Hepatocyte (in vitro differentiated cells): ENCODE results near the gene DBN1. TPM values are rescaled to one million over a fixed set of nuclear protein-coding genes. Genes with fewer than 3 reads are reported as not detected.
A peak's percentile ranks its signal among the peaks of the same experiment; 100 is the strongest.

Source experiments
- DNase-seq: peaks from one replicate; pipeline ENCODE4 v3.0.0-alpha.2; 2016; ENCODE audit warnings: low spot score
- H2AFZ ChIP-seq: fragments of 200-600 bp; sonication (generic); 2 replicates; pipeline ENCODE4 v1.6.0; 2016; ENCODE audit warnings: antibody characterized with exemption, mild to moderate bottlenecking
- H3K27ac ChIP-seq: fragments of 200-600 bp; sonication (generic); 2 replicates; pipeline ENCODE4 v1.5.1; 2016; ENCODE audit warnings: mild to moderate bottlenecking
- H3K27me3 ChIP-seq: fragments of 200-600 bp; sonication (generic); 2 replicates; pipeline ENCODE4 v1.6.1; 2016
- H3K36me3 ChIP-seq: fragments of 200-600 bp; sonication (generic); replicated peaks from 2 replicates; pipeline ENCODE4 v1.5.1; 2016; ENCODE audit warnings: low read depth; ENCODE audit not compliant: insufficient read depth
- H3K4me1 ChIP-seq: fragments of 200-600 bp; sonication (generic); 2 replicates; pipeline ENCODE4 v1.5.1; 2016; ENCODE audit warnings: mild to moderate bottlenecking, moderate library complexity; ENCODE audit not compliant: insufficient read depth
- H3K4me2 ChIP-seq: fragments of 200-600 bp; sonication (generic); 2 replicates; pipeline ENCODE4 v1.6.0; 2016
- H3K4me3 ChIP-seq: fragments of 200-600 bp; sonication (generic); 2 replicates; pipeline ENCODE4 v1.5.1; 2016; ENCODE audit warnings: mild to moderate bottlenecking
- H3K79me2 ChIP-seq: fragments of 200-600 bp; sonication (generic); 2 replicates; pipeline ENCODE4 v1.6.0; 2017; ENCODE audit warnings: mild to moderate bottlenecking
- H3K9me2 ChIP-seq: fragments of 200-600 bp; sonication (generic); replicated peaks from 2 replicates; pipeline ENCODE4 v1.6.0; 2017; ENCODE audit warnings: mild to moderate bottlenecking; ENCODE audit not compliant: insufficient read depth
- H3K9me3 ChIP-seq: fragments of 200-600 bp; sonication (generic); 2 replicates; pipeline ENCODE4 v1.5.1; 2016; ENCODE audit warnings: low read depth, mild to moderate bottlenecking
- H4K20me1 ChIP-seq: fragments of 200-600 bp; sonication (generic); 2 replicates; pipeline ENCODE4 v1.6.0; 2016; ENCODE audit warnings: mild to moderate bottlenecking; ENCODE audit not compliant: insufficient read depth, poor library complexity, severe bottlenecking
- CTCF ChIP-seq: fragments of 200-600 bp; sonication (generic); IDR thresholded peaks from 2 replicates; pipeline ENCODE4 v1.5.1; 2016; ENCODE audit warnings: antibody characterized with exemption, mild to moderate bottlenecking; ENCODE audit not compliant: poor library complexity
- EZH2 ChIP-seq: fragments of 200-600 bp; sonication (generic); IDR thresholded peaks from 2 replicates; pipeline ENCODE4 v1.6.1; 2016; ENCODE audit warnings: antibody characterized with exemption, mild to moderate bottlenecking, borderline replicate concordance
- EZH2phosphoT487 ChIP-seq: fragments of 200-600 bp; sonication (generic); IDR thresholded peaks from one replicate; pipeline ENCODE4 v1.6.1; 2018; ENCODE audit warnings: antibody characterized with exemption, mild to moderate bottlenecking, low read depth, moderate library complexity; ENCODE audit not compliant: unreplicated experiment, severe bottlenecking
- WGBS: methylation state at CpG from one replicate; pipeline ENCODE4 v1.1.6; 2016; ENCODE audit warnings: low lambda C conversion rate; ENCODE audit errors: missing lambda C conversion rate; 5-methylcytosine and 5-hydroxymethylcytosine counted together
- polyA plus RNA-seq: library from polyadenylated mRNA; unstranded; fragments of >200 nt; fragmentation: Nextera tagmentation; extraction: Ambion mirVana; gene quantifications from 2 replicates; pipeline ENCODE4 v1.2.1, GENCODE V29; 2016
- total RNA-seq: library from RNA; depleted of rRNA; stranded (reverse); fragments of >200 nt; gene quantifications from 2 replicates; pipeline ENCODE4 v1.2.3, GENCODE V29; 2014

The DBN1 gene
- total and polyA plus RNA-seq, 2 experiments from 2014 or later: 107 to 122 TPM

- peak; percentile 61 for DNase-seq
- peak overlapping the region; percentile 56 for H2AFZ ChIP-seq
Observed at GRCh38 chr5:177453852-177454396, 19.5 kb downstream of the DBN1 start.

DNA sequence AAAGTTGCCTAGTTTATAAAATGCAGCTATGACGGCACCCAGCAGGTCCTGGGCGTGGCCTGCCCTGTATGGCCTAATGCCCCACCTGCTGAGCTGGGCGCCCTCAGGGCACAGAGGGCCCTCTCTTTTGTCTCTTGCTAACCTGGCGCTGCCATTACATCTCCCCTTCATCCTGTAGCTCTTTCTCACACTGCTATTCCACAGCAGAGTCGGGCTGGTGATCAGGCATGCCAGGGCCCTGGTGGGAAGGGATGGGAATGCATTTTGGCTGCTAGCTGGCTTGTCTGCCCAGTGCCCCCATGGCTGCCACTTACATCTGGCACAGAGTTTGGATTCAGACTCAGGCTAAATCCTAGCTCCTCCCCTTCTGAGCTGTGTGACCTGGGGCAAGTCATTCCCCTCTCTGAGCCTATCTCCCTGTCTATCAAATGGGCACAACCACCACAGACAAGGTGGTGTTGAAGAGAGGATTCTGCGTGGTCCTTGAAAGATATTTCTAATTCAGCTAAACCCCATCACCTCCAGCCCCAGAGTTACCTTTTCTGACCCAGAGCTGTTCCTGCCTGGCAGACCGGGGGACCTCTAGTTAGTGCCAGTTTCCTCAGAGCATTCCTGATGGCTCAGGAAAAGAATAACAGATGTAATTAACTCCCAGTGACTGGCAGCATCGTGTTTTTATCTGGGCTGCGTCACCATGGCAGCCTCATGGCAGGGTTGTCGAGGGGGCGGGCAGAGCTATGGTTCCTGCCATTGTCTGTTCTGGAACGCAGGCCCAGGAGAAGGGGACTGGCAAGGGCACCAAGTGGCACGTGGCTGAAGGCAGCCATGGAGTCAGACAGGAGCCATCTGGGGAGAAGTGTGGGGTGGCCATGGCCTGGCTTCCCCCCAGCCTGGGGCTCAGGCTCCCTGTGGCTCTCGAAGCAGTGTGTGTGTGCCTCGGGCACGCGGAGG is 20.5 kb downstream of the DBN1 start:
- H2AFZ ChIP-seq: no peak overlapping the region
- no peaks in the 10 kb centered on the region for H3K79me2 ChIP-seq
- H3K27me3 ChIP-seq: no peaks in the 10 kb centered on the region
- no peak for DNase-seq
- no peak overlapping the region for H3K4me3 ChIP-seq
- no peaks in the 10 kb centered on the region for H3K9me3 ChIP-seq
- no peak overlapping the region for H3K27ac ChIP-seq
- WGBS: 93% methylated on average over 17 of the region's 17 CpGs
- H3K4me2 ChIP-seq: peak overlapping the region; percentile 97
- peaks cover 16% of the 10 kb centered on the region for H3K4me1 ChIP-seq
- no peaks in the 10 kb centered on the region for H3K36me3 ChIP-seq
- H4K20me1 ChIP-seq: peaks cover 8% of the 10 kb centered on the region
- no peaks in the 10 kb centered on the region for H3K9me2 ChIP-seq
- TF ChIP-seq EZH2phosphoT487 (no peak), CTCF (no peak), EZH2 (no peak)

More at GRCh38 chr5:177453852-177454396, 19.5 kb downstream of the DBN1 start:
- H3K4me1 ChIP-seq: peaks cover 16% of the 10 kb centered on the region
- no peaks in the 10 kb centered on the region for H3K9me2 ChIP-seq
- no peaks in the 10 kb centered on the region for H3K9me3 ChIP-seq
- H3K27ac ChIP-seq: peak overlapping the region; percentile 54
- no peak overlapping the region for H3K4me3 ChIP-seq
- no peaks in the 10 kb centered on the region for H3K36me3 ChIP-seq
- TF ChIP-seq EZH2 (no peak), EZH2phosphoT487 (no peak), CTCF (no peak)
- 15% methylated on average over 29 of the region's 31 CpGs for WGBS
- peak overlapping the region; percentile 97 for H3K4me2 ChIP-seq
- no peaks in the 10 kb centered on the region for H3K79me2 ChIP-seq
- no peaks in the 10 kb centered on the region for H3K27me3 ChIP-seq
- H4K20me1 ChIP-seq: peaks cover 14% of the 10 kb centered on the region

- peaks cover under 1% of the 10 kb centered on the region for H3K27me3 ChIP-seq
- no peak overlapping the region for H3K4me2 ChIP-seq
- H4K20me1 ChIP-seq: no peaks in the 10 kb centered on the region
- H3K9me3 ChIP-seq: no peaks in the 10 kb centered on the region
- TF ChIP-seq EZH2: no peak
- TF ChIP-seq CTCF: no peak
- no peak for TF ChIP-seq EZH2phosphoT487
- no peak overlapping the region for H3K4me3 ChIP-seq
- H3K79me2 ChIP-seq: no peaks in the 10 kb centered on the region
- no peak overlapping the region for H3K27ac ChIP-seq
- no peak overlapping the region for H2AFZ ChIP-seq
- no peak for DNase-seq
- H3K4me1 ChIP-seq: peaks cover 21% of the 10 kb centered on the region
- H3K9me2 ChIP-seq: no peaks in the 10 kb centered on the region
- 92% methylated on average over 10 of the region's 10 CpGs for WGBS
- H3K36me3 ChIP-seq: no peaks in the 10 kb centered on the region
Observed at GRCh38 chr5:177450667-177451424, 22.6 kb downstream of the DBN1 start.
